AG04450 (cell line): ENCODE results near the gene POLR1E. TPM values are rescaled to one million over a fixed set of nuclear protein-coding genes. Genes with fewer than 3 reads are reported as not detected.

Experiments
- CTCF ChIA-PET: fragments of 300-600, 350-600 bp; formaldehyde crosslinking; extraction: SDS; loops from one replicate; lab custom pipeline; 2022; ENCODE audit warnings: antibody characterized with exemption, inconsistent platforms; lab: Charles Lee
- POLR2A ChIA-PET: fragments of 350-600 bp; formaldehyde crosslinking; extraction: SDS; loops from one replicate; lab custom pipeline; 2021; ENCODE audit warnings: antibody characterized with exemption, inconsistent platforms; lab: Yijun Ruan, JAX
- DNase-seq: peaks from one replicate; pipeline ENCODE4 v3.0.0-alpha.2; 2011; ENCODE audit warnings: low read depth, low spot score
- H3K27ac ChIP-seq: one replicate; pipeline ENCODE4 v1.5.1; 2012; ENCODE audit warnings: low read depth, low read length, control low read depth
- H3K27me3 ChIP-seq: one replicate; pipeline ENCODE4 v1.6.0; 2012; ENCODE audit warnings: low read length; ENCODE audit not compliant: control insufficient read depth, insufficient read depth
- H3K4me3 ChIP-seq: 2 replicates; pipeline ENCODE4 v1.5.1; 2011; ENCODE audit warnings: mild to moderate bottlenecking, low read depth, low read length, control low read depth
- H3K9me3 ChIP-seq: 2 replicates; pipeline ENCODE4 v1.5.1; 2012; ENCODE audit warnings: low read length; ENCODE audit not compliant: control insufficient read depth, insufficient read depth
- polyA minus RNA-seq: library from RNA; depleted of rRNA, polyadenylated mRNA; stranded (reverse); fragments of >200 nt; gene quantifications from 2 replicates; pipeline ENCODE4 v1.2.3, GENCODE V29; 2011; rRNA and poly(A)+ RNA removed
- polyA plus RNA-seq: library from polyadenylated mRNA; depleted of rRNA; stranded (reverse); fragments of >200 nt; gene quantifications from 2 replicates; pipeline ENCODE4 v1.2.3, GENCODE V29; 2011; rRNA removed
- TF ChIP-seq, protein P1 (sequence below): IDR thresholded peaks from 2 replicates; pipeline ENCODE4 v1.5.1; 2011; ENCODE audit warnings: low read depth, low read length, control low read depth, inconsistent platforms

POLR1E gene
- polyA plus RNA-seq, result 42.2 and 44.5 TPM in 2 replicates
- polyA minus RNA-seq, result 29.3 and 34.1 TPM in 2 replicates

DNA sequence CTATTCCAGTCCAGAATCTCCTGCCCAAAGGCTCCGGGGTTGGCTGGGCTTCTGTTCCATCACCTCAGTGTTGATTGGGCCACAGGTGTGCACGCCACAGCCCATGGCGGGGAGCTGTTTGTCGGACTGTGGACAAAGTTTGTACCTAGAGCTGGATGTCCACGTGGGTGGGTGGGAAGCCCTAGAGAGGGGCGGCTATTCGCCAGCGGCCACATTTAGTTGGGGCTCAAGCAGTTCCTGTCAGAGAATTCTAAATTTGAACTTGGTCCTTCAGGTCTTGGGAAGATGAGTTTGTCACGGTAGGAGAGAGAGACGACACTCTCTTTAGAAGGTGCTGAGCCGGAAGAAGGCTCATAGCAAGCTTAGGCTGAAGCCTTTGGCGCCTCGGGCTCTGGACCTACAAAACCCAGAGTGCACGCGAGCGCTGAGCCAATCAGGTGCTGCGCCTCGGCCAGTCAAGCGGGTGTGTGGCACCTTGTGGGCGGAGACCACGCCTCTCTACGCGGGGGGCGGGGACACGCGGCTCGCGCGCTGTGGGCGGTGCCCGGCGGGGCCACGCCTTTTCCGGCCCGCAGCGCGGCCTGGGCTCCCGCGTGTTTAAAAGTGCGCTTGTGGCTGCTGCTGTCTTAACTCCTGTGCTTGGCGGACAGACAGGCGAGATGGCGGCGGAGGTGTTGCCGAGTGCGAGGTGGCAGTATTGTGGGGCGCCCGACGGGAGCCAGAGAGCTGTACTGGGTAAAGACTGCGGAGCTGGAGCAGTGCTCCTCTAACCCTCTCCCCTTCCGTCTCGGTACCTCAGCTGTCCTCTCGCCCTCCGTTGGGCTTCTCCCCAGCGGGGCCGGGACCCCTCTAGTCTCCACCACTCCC is at the start of gene POLR1E:
Gene POLR1E (plus strand): TSS at position 560 of the 867 bp plus-strand sequence. CDS start 100 bp downstream, at position 660.
- Histone ChIP-seq H3K27ac (peak within 1 kb of the TSS; percentile 97), H3K27me3 (peaks cover 2% of the 10 kb centered on the region), H3K9me3 (no peaks in the 10 kb centered on the region; the same call in 1 of the 2 replicates), H3K4me3 (peak within 1 kb of the TSS; percentile 95)
- DNase-seq, result peak; percentile 76
- TF ChIP-seq, protein P1, sequence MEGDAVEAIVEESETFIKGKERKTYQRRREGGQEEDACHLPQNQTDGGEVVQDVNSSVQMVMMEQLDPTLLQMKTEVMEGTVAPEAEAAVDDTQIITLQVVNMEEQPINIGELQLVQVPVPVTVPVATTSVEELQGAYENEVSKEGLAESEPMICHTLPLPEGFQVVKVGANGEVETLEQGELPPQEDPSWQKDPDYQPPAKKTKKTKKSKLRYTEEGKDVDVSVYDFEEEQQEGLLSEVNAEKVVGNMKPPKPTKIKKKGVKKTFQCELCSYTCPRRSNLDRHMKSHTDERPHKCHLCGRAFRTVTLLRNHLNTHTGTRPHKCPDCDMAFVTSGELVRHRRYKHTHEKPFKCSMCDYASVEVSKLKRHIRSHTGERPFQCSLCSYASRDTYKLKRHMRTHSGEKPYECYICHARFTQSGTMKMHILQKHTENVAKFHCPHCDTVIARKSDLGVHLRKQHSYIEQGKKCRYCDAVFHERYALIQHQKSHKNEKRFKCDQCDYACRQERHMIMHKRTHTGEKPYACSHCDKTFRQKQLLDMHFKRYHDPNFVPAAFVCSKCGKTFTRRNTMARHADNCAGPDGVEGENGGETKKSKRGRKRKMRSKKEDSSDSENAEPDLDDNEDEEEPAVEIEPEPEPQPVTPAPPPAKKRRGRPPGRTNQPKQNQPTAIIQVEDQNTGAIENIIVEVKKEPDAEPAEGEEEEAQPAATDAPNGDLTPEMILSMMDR, result no peak
- POLR2A ChIA-PET, result interaction anchor here (0.5 to 1.8 kb wide), 4 partner anchors 20 to 88 kb away, joined by 3 to 11 read pairs (median 4); partner anchors contain the start of gene ZBTB5
- CTCF ChIA-PET, result no interaction called here

GRCh38 chr9:37436540-37436939 is 49.2 kb upstream of the POLR1E start:
- no peaks in the 10 kb centered on the region for H3K27me3 ChIP-seq
- POLR2A ChIA-PET, result no interaction called here
- TF ChIP-seq, protein P1, result no peak
- CTCF ChIA-PET, result no interaction called here
- H3K9me3 ChIP-seq, result no peaks in the 10 kb centered on the region
- no peak overlapping the region for H3K4me3 ChIP-seq
- no peak overlapping the region for H3K27ac ChIP-seq
- no peak for DNase-seq

- no peak overlapping the region for H3K4me3 ChIP-seq
- H3K9me3 ChIP-seq, result no peaks in the 10 kb centered on the region; the same call in 1 of the 2 replicates
- no peak overlapping the region for H3K27ac ChIP-seq
- DNase-seq, result no peak
- CTCF ChIA-PET, result no interaction called here
- POLR2A ChIA-PET, result no interaction called here
- TF ChIP-seq, protein P1, result no peak
- H3K27me3 ChIP-seq, result no peaks in the 10 kb centered on the region
Observed at GRCh38 chr9:37437010-37437409, 48.7 kb upstream of the POLR1E start.

DNA sequence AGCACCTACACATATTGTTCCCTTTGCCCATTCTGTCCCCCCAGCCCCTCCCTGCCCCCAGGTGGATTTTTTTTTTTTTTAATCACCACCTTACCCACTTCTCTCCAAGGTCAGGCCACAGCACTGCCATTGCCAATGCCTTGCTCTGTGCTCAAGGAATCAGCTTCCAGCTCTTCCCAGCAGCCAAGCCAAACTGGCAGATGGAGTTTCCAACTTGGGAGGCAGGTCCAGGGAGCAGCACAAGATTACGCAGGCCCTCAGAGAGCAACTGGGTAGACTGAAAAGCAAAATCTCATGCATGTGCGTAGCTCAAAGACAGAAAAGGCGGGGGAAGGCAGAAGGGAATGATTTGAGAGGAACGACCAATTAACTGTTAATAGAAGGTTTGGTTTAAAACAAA is 48.1 kb upstream of the POLR1E start:
- Histone ChIP-seq H3K4me3 (no peak overlapping the region), H3K27me3 (no peaks in the 10 kb centered on the region), H3K9me3 (no peaks in the 10 kb centered on the region; the same call in 1 of the 2 replicates), H3K27ac (no peak overlapping the region)
- ChIA-PET CTCF (no interaction called here), POLR2A (interaction anchor here (0.7 kb wide), 1 partner anchor 24 kb away, joined by 3 read pairs; no protein-coding TSS in a partner anchor)
- DNase-seq, result no peak
- TF ChIP-seq, protein P1, result no peak

- H3K4me3 ChIP-seq, result no peak overlapping the region
- CTCF ChIA-PET, result no interaction called here
- H3K27ac ChIP-seq, result no peak overlapping the region
- POLR2A ChIA-PET, result no interaction called here
- H3K27me3 ChIP-seq, result no peaks in the 10 kb centered on the region
- H3K9me3 ChIP-seq, result no peaks in the 10 kb centered on the region; the same call in 1 of the 2 replicates
- TF ChIP-seq, protein P1, result no peak
- no peak for DNase-seq
Observed at GRCh38 chr9:37438359-37438758, 47.4 kb upstream of the POLR1E start.
